ENCODE results near the gene FEN1.
A peak's percentile ranks its signal among the peaks of the same experiment; 100 is the strongest.

DNA sequence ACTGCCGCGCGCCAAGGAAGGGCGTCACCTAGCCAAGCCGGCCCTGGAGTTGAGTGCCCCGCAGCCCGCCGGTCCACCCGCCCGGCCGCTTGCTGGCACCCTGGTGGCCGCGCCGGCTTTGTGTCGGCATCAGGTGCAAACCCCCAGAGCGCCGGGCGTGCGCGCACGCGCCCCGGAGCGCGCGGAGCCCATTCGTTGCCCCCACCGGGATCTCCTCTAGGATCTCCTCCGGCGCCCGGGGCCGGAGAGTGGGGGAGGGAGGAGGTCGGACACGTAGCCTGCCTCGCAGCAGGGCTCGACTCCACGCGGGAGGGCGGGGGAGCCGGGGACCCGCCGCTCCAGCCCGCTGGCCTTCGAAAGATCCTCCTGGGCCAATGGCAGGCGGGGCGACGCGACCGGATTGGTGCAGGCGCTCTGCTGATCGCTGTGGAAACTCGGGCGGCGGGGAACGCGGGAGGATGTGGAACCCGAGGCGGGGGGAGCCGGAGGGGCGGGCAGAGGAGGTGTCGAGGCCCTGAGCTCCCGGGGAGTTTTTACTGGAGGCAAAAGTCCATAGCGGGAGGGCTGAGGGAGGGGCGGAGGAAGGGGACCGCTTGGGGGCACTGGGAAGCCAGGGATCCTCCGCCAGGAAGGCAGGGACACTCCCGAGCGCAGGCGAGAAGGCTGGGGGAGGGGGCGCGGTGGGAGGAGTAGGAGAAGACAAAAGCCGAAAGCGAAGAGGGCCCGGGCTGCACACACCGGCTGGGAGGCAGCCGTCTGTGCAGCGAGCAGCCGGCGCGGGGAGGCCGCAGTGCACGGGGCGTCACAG, 35.1 kb downstream of the FEN1 start, which contains the start of gene FADS2:
- TF ChIP-seq ZNF567 (CRISPR knock-in tag; IDR thresholded peaks at IDR 0.05; ENCODE audit: borderline replicate concordance), result no peak
- TF ChIP-seq, protein P1, sequence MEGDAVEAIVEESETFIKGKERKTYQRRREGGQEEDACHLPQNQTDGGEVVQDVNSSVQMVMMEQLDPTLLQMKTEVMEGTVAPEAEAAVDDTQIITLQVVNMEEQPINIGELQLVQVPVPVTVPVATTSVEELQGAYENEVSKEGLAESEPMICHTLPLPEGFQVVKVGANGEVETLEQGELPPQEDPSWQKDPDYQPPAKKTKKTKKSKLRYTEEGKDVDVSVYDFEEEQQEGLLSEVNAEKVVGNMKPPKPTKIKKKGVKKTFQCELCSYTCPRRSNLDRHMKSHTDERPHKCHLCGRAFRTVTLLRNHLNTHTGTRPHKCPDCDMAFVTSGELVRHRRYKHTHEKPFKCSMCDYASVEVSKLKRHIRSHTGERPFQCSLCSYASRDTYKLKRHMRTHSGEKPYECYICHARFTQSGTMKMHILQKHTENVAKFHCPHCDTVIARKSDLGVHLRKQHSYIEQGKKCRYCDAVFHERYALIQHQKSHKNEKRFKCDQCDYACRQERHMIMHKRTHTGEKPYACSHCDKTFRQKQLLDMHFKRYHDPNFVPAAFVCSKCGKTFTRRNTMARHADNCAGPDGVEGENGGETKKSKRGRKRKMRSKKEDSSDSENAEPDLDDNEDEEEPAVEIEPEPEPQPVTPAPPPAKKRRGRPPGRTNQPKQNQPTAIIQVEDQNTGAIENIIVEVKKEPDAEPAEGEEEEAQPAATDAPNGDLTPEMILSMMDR (CRISPR knock-in tag; IDR thresholded peaks at IDR 0.05), result peak; percentile 55
- 0 out of 2 replicates have a peak, but pooled peaks have one; percentile 38 for TF ChIP-seq ZFP90 (CRISPR knock-in tag; IDR thresholded peaks at IDR 0.05; ENCODE audit: borderline replicate concordance)
- no peak for TF ChIP-seq FOSL1 (CRISPR knock-in tag; IDR thresholded peaks at IDR 0.05; ENCODE audit: borderline replicate concordance)
- TF ChIP-seq POLR2A (IDR thresholded peaks at IDR 0.05; ENCODE audit: insufficient read depth in 1 of 2, low read depth in 2 of 2, low read length in 2 of 2), result peak; percentile 62 to 90
